ENCODE measurements around the gene LTO1.
"Not testable (repeated sequence)": the region's sequence is repeated elsewhere in the genome, so short reads cannot be mapped to it uniquely, and the experiment has no call there.

Gene LTO1

DNA sequence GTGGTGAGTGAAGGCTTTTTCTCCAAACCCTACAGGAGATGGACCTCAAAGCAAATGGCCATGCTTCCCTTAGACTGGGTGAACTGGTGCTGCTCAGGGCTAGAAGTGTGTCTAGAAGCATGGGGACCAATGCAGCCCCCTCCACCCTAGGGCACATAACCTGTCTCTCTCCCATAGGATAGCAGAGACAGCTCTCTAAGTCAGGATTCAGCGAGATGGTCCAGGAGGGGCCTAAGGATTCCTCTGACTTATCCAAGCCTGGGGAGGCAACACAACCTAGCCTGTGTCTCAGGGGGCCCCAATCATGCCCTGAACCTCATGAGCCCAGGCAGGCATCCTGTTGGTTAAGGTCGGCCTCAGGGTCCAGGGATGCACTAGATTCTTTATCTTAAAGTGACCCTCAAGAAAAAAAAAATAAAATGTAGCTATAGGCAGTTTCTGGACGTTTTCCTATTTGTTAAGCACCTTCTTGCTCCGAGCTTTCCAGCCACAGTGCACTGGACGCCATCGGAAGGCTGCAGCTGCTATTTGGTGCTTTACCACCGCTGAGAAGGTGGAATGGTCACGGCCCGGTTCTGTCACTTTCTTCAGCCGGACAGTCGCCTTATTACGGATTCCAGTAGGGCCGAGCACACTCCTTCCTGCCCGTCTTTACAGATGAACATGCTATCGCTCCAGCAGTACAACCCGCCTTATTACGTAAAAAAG is 39.2 kb downstream of the LTO1 start:
- DNase-seq (ENCODE audit: low read depth, low spot score) = no peak

DNA sequence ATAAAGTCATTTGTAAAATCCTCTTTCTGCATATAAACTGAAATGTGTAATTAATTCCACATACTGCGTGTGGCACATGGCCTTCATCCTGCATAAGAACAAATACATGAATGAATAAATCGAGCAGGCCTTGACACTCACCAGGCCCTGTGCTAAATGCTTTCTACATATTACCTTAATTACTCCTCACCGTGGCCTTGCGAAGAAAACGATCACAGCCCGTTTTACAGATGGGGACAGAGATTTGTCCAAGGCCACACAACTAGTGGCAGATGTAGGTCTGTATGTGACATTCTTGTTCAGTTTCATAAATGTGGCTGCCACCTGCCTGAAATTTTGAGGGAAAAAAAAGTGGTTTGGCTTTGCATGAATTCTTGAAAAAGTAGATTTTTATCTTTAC is 40.0 kb downstream of the LTO1 start:
- no peak for DNase-seq (ENCODE audit: low read depth, low spot score)

DNA sequence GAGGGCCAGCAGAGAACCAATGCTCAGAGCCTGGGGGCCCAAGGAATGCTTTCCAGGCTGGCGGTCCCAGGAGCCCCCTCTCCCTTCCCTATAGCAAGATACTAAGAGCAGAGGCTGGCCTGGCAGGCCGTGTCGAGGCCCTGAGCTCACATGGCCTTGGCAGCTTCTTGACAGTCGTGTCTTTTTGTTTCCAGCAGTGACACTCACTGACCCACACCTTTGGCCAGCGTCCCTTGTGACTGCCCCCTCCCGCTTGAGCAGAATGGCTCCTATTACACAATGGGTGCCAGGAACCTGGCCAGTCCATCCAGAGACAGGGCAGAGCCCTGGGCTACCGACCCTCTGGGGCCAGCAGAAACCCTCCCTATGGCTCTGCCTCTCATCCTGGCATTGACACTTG is 40.6 kb downstream of the LTO1 start:
- no peak for DNase-seq (ENCODE audit: low read depth, low spot score)

DNA sequence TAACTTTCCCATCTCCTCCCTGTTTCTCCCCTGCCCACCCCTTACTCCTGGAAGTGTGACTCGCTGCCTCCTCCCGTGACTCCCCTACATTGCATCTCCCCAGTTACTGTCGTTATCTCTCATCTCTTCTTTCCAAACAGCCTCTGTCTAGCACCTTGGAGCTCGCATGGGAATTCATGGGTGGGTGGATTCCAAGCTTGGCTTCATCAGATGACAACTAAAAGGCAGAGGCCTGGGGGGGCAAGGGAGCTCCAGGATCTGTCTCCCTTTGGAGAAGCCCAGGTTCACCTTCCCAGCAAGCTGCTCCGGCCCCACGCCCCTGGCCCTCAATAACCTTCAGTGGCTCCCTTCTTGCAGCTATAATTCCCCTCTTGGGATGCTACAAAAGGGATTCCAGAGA is 41.1 kb downstream of the LTO1 start:
- no peak for DNase-seq (ENCODE audit: low read depth, low spot score)

DNA sequence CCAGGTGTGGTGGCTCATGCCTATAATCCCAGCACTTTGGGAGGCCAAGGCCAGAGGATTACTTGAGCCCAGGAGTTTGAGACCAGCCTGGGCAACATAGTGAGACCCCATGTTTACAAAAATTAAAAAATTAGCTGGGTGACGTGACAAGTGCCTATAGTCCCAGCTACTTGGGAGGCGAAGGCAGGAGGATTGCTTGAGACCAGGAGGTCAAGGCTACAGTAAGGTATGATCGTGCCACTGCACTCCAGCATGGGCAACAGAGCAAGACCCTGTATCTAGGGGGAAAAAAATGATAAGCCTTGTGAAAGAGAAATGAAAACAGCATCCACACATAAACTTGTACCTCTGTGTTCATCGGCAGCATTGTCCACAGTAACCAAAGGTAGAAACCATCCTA is 42.3 kb downstream of the LTO1 start:
- no peak for DNase-seq (ENCODE audit: low read depth, low spot score)

DNA sequence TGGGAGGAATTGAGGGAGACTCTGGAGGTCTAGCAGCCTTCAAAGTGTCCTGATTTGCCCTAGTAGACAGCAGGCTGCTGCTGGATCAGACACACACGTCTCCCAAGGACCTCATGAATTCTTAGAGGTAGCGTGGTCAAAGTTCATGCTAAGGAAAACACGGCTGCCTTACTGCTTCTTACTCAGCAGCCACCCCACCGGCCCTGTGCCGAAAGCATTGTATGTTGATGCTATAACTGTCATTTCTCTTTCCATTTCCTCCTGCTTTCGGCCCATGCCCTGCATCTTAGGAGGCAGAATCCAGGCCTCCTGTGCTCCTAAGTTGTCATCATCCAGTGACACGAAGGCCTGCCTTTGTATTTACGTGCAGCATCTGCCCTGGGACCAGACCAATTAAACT is 44.7 kb downstream of the LTO1 start:
- DNase-seq (ENCODE audit: low read depth, low spot score) = no peak

DNA sequence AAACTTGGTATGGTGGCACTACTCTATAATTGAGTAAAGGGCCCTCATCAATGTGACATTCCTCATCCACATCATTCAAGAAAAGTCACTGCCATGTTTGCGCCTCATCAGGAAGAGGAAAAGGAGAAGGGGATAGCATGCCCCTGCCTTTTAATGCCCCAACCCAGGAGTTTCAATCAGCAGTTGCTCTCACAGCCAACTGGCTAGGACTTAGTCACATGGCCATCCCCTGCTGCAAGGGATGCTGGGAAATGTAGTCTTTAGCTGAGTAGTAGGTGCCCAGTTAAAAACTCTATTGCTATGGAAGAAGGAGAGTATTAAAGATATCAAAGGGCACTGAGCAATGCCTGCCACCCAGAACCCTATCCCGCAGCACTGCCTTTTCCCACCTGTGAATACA is 45.1 kb downstream of the LTO1 start:
- no peak for DNase-seq (ENCODE audit: low read depth, low spot score)

DNA sequence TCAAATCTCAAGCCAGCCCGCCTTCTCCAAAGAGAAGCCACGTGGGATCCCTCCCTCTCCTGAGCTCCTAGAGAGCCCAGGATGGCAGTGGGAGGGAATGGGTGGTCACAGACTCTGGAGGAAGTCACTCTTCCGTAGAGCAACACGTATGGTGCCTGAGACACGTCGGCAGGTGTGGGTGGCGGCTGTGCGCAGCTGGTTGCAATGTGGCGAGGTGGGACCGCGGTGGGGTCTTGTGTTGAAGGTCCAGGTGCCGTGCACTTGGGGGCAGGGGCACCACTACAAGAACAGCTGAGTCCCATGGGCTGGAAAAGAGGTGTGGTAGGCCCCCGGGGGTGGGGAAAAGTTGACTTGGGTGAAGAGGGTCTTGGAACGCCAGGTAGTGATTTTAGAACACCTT is 47.6 kb downstream of the LTO1 start:
- DNase-seq (ENCODE audit: low read depth, low spot score) = no peak

DNA sequence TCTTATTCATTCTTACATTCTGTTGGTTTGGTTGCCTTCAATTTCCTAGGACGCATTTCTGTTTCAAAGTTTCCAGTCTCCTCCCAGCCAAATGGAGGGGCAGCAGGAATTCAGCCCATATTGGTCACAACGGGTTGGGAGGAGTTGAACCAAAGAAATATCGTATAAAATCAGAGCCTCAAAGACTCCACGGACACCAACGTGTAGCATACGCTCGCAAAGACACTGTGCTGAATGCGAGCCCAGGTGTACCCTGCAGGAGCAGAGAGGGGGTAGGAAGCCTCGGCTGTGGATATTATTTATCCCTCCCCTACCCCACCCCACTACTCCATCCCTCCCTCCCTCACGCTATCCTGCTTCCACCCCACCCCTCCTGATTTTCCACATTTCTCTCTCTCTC is 49.7 kb downstream of the LTO1 start:
- no peak for DNase-seq (ENCODE audit: low read depth, low spot score)

DNA sequence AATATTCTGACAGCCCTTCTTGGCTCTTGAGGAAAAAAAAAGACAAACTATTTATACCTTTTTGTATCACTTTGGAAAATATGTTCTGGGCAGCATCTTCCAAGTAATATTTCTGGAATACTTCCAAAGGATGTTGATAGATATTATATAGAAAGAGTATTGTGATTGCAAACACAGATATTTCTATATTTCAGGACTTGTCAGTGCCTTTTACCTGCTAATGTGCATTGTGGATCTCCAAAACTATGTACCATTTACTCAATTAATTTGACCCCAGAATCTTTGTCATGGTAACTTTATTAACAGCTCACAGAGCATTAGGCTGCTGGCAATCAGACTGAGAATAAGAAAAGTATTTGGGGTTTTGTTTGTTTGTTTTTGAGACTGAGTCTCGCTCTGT is 50.9 kb downstream of the LTO1 start:
- no peak for DNase-seq (ENCODE audit: low read depth, low spot score)

DNA sequence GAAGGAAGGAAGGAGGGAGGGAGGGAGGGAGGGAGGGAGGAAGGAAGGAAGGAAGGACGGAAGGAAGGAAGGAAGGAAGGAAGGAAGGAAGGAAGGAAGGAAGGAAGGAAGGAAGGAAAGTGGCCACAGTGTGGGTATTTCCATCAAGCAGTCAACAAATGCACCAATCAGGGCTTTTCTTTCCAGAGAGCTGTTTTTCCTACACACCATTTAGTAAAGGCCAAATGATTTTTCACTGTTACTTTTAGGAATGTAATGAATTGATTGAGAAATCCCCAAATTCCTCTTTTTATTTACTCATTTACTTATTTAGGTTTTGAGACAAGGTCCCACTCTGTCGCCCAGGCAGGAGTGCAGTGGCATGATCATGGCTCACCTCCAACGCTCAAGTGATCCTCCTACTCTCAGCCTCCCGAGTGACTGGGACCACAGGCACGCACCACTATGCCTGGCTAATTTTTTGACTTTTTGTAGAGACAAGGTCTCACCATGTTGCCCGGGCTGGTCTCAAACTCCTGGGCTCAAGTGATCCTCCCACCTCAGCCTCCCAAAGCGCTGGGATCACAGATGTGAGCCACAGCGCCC is 53.0 kb downstream of the LTO1 start:
- DNase-seq (ENCODE audit: low read depth, low spot score) = not testable (repeated sequence)

DNA sequence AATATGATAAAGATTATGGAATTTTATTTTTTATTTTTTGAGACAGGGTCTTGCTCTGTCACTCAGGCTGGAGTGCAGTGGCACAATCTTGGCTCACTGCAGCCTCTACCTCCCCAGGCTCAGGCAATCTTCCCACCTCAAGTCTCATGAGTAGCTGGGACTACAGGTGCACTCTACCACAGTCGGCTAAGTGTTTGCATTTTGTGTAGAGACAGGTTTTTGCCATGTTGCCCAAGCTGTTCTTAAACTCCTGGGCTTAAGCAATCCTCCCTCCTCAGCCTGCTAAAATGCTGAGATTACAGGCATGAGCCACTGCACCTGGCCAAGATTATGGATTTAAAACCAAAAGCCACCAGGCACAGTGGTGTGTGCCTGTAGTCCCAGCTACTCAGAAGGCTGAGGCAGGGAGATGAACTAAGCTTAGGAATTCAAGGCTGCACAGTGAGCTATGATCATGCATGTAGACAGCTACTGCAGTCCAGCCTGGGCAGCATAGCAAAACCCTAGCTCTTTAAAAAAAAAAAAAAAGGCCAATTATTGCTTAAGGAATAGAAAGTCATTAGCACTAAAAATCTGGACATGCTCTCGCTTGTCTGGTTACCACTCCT is 54.4 kb downstream of the LTO1 start:
- DNase-seq (ENCODE audit: low read depth, low spot score) = no peak

DNA sequence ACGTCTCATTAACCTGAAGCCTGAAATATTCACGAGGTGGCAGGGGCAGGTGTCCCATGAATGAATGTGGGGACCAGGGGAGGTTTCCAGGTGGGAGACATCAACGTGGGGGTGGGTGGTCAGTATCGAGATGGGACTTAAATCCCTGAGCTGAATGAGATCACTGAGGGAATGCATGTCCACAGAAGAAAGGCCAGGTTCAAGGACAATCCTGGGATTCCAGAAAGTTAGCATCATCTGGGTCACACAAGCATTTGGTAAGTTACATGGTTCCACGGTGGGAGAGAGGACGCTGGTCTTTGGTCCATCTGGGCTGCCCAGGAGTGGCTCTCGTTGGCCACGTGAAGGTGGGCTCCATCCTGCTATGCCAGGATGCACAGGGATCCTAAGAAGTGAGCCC is 56.9 kb downstream of the LTO1 start:
- DNase-seq (ENCODE audit: low read depth, low spot score) = no peak

DNA sequence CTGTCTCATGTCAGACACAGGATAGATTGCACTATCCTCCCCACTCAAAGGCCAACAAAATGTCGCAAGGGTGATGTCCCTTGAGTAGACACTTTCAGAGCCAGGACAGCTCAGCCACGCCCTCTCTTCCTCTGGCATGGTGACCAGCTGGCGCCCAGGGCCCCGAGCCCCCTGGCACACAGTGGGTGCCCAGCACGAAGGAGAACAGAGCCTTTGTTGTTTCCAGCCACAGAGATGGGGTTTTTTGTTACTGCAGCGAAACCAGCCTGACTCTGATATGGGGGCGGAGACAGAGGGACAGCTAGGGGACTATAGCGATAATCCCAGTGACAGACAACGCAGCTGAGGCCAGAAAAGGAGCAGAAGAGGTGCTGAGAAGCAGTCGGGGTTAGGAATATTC is 57.5 kb downstream of the LTO1 start:
- DNase-seq (ENCODE audit: low read depth, low spot score) = no peak

DNA sequence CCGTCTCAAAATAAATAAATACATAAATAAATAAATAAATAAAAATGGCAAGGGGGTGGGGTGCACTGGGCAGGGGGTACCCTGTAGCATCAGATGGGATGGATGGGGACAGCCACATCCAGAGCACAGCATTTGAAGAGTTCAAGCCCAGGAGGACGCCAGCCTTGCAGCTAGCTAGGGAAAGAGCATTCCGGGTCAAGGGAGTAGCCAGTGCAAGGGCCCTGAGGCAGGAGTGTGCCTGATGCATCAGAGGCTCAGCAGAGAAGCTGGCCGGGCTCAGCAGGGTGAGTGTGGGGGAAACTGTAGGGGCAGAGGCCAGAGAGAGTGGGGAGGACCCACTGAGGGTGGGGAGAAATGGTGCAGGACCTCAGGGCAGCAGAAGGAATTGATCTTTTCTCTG is 57.9 kb downstream of the LTO1 start:
- no peak for DNase-seq (ENCODE audit: low read depth, low spot score)

Data from astrocyte of the hippocampus (primary cell).